OCI-LY7 (cell line): ENCODE measurements around the gene KRT40. TPM values are rescaled to one million over a fixed set of nuclear protein-coding genes. Genes with fewer than 3 reads are reported as not detected.

Experiments used
- BruUV-seq: library from RNA; stranded (reverse); fragments of 400-500 nt; replicated peaks from 2 replicates; lab custom pipeline; 2021; lab: Mats Ljungman, UMichigan
- CTCF ChIA-PET: fragments of 300-600 bp; sonication (Branson Sonifier 250); formaldehyde crosslinking; loops from one replicate; lab custom pipeline; 2022; ENCODE audit warnings: antibody characterized with exemption; ENCODE audit not compliant: unreplicated experiment; lab: Charles Lee
- POLR2A ChIA-PET: fragments of 300-600 bp; sonication (Branson Sonifier 250); formaldehyde crosslinking; loops from one replicate; lab custom pipeline; 2022; ENCODE audit warnings: antibody characterized with exemption; lab: Charles Lee
- DNase-seq: peaks from one replicate; pipeline ENCODE4 v3.0.0-alpha.2; 2015; ENCODE audit warnings: low spot score
- H2AFZ ChIP-seq: fragments of 200-600 bp; sonication (generic), shearing (Covaris generic); 2 replicates; pipeline ENCODE4 v1.6.1; 2014; ENCODE audit warnings: mild to moderate bottlenecking, antibody characterized with exemption, low read length, moderate library complexity
- H3K27ac ChIP-seq: fragments of 200-600 bp; sonication (generic); 2 replicates; pipeline ENCODE4 v1.5.1; 2014; ENCODE audit warnings: mixed run types, low read depth, mild to moderate bottlenecking, moderate library complexity, low read length, inconsistent platforms; ENCODE audit not compliant: poor library complexity, severe bottlenecking
- H3K36me3 ChIP-seq: fragments of 200-600 bp; sonication (generic); 2 replicates; pipeline ENCODE4 v1.6.1; 2014; ENCODE audit warnings: mild to moderate bottlenecking, antibody characterized with exemption, low read length, moderate library complexity, mixed read lengths; ENCODE audit not compliant: insufficient read depth
- H3K4me1 ChIP-seq: fragments of 200-600 bp; sonication (generic); 2 replicates; pipeline ENCODE4 v1.5.1; 2014; ENCODE audit warnings: mild to moderate bottlenecking, low read length; ENCODE audit not compliant: insufficient read depth, poor library complexity, severe bottlenecking
- H3K4me2 ChIP-seq: fragments of 200-600 bp; sonication (generic); 2 replicates; pipeline ENCODE4 v1.6.1; 2014; ENCODE audit warnings: mild to moderate bottlenecking, low read length
- H3K4me3 ChIP-seq: fragments of 200-600 bp; sonication (generic); 2 replicates; pipeline ENCODE4 v1.5.1; 2014; ENCODE audit warnings: mild to moderate bottlenecking, low read depth, low read length; ENCODE audit not compliant: poor library complexity, severe bottlenecking
- H3K79me2 ChIP-seq: fragments of 200-600 bp; sonication (generic); 2 replicates; pipeline ENCODE4 v1.6.1; 2016; ENCODE audit warnings: low read depth, mild to moderate bottlenecking, low read length, moderate library complexity, mixed read lengths; ENCODE audit not compliant: insufficient read depth
- H3K9me2 ChIP-seq: fragments of 200-600 bp; sonication (generic); 2 replicates; pipeline ENCODE4 v1.6.1; 2016; ENCODE audit warnings: mild to moderate bottlenecking, low read length, mixed read lengths; ENCODE audit not compliant: insufficient read depth
- H3K9me3 ChIP-seq: fragments of 200-600 bp; sonication (generic); 2 replicates; pipeline ENCODE4 v1.6.1; 2014; ENCODE audit warnings: mild to moderate bottlenecking, mixed run types, low read length, mixed read lengths
- H4K20me1 ChIP-seq: fragments of 200-600 bp; sonication (generic); 2 replicates; pipeline ENCODE4 v1.6.1; 2014; ENCODE audit warnings: mild to moderate bottlenecking, antibody characterized with exemption, low read length, moderate library complexity, mixed read lengths; ENCODE audit not compliant: insufficient read depth
- CTCF ChIP-seq: fragments of 200-600 bp; sonication (generic); conservative IDR thresholded peaks from 2 replicates; pipeline ENCODE4 v1.5.1; 2014; ENCODE audit warnings: mild to moderate bottlenecking, antibody characterized with exemption, low read length, moderate library complexity, mixed read lengths
- EZH2phosphoT487 ChIP-seq: fragments of 200-600 bp; sonication (generic); IDR thresholded peaks from 2 replicates; pipeline ENCODE4 v1.6.1; 2018; ENCODE audit warnings: low read depth, borderline replicate concordance, mild to moderate bottlenecking, mixed run types, antibody characterized with exemption, low read length, moderate library complexity, mixed read lengths
- intact Hi-C: fragments of 100-400 bp; cut with micrococcal nuclease; formaldehyde crosslinking; loops from one replicate; pipeline ENCODE4 v1.10.0; 2022; ENCODE audit not compliant: unreplicated experiment
- small RNA-seq: library from RNA; depleted of rRNA; stranded (forward); fragments of <200 nt; gene quantifications from one replicate; pipeline ENCODE3, GENCODE V24; 2014
- total RNA-seq, 2 experiments: library from RNA; depleted of rRNA in 1 of 2; stranded (reverse); fragments of >200 nt in 1 of 2; shearing (Covaris generic) in 1 of 2; gene quantifications; 2 replicates each; pipeline ENCODE4 v1.2.3, GENCODE V29; 2014 to 2022

KRT40 gene
- total RNA-seq, 2 experiments from 2014 or later = not detected

GRCh38 chr17:40931311-40931710, 52.8 kb downstream of the KRT40 start:
- Histone ChIP-seq H3K9me3 (no peaks in the 10 kb centered on the region), H3K4me2 (no peak overlapping the region), H3K4me1 (no peaks in the 10 kb centered on the region), H3K4me3 (no peak overlapping the region), H2AFZ (no peak overlapping the region), H3K36me3 (no peaks in the 10 kb centered on the region), H3K9me2 (no peaks in the 10 kb centered on the region), H4K20me1 (no peaks in the 10 kb centered on the region), H3K79me2 (no peaks in the 10 kb centered on the region), H3K27ac (no peak overlapping the region)
- TF ChIP-seq CTCF = no peak
- no peak for TF ChIP-seq EZH2phosphoT487
- no TSS peak for BruUV-seq
- ChIA-PET CTCF (no interaction called here), POLR2A (no interaction called here)
- no peak for DNase-seq
- intact Hi-C loops = no loop called here

Small RNA genes within 50 kb of the gene (small RNA-seq; reads per million reads assigned to genes)
- gene KRTAP3-4P = not detected

Other genes with a start within 250 kb of the KRT40 start
Only the 30 nearest of the 35 such genes appear.
- gene KRT27, start 201.8 kb downstream of the KRT40 start, total RNA-seq (2014; rRNA removed; shearing (Covaris generic)) = not detected in 2 replicates
- not detected in 2 replicates for gene KRT27, start 201.8 kb downstream of the KRT40 start, total RNA-seq (2022)
- gene KRT28, start 184.4 kb downstream of the KRT40 start, total RNA-seq (2014; rRNA removed; shearing (Covaris generic)) = not detected in 2 replicates
- gene KRT28, start 184.4 kb downstream of the KRT40 start, total RNA-seq (2022) = not detected in 2 replicates
- gene KRT10, start 161.7 kb downstream of the KRT40 start, total RNA-seq (2014; rRNA removed; shearing (Covaris generic)) = 6.6 and 10.7 TPM in 2 replicates
- gene KRT10, start 161.7 kb downstream of the KRT40 start, total RNA-seq (2022) = 39.7 and 44.0 TPM in 2 replicates
- not detected in 2 replicates for gene KRT12, start 117.1 kb downstream of the KRT40 start, total RNA-seq (2014; rRNA removed; shearing (Covaris generic))
- not detected in 2 replicates for gene KRT12, start 117.1 kb downstream of the KRT40 start, total RNA-seq (2022)
- not detected in 2 replicates for gene KRT20, start 99.1 kb downstream of the KRT40 start, total RNA-seq (2014; rRNA removed; shearing (Covaris generic))
- not detected in 2 replicates for gene KRT20, start 99.1 kb downstream of the KRT40 start, total RNA-seq (2022)
- gene KRT23, start 46.7 kb downstream of the KRT40 start, total RNA-seq (2014; rRNA removed; shearing (Covaris generic)) = not detected in 2 replicates
- gene KRT23, start 46.7 kb downstream of the KRT40 start, total RNA-seq (2022) = not detected in 2 replicates
- not detected in 2 replicates for gene KRT39, start 17.4 kb downstream of the KRT40 start, total RNA-seq (2014; rRNA removed; shearing (Covaris generic))
- not detected in 2 replicates for gene KRT39, start 17.4 kb downstream of the KRT40 start, total RNA-seq (2022)
- not detected in 2 replicates for gene KRTAP3-3, start 9.8 kb upstream of the KRT40 start, total RNA-seq (2014; rRNA removed; shearing (Covaris generic))
- gene KRTAP3-3, start 9.8 kb upstream of the KRT40 start, total RNA-seq (2022) = not detected in 2 replicates
- not detected in 2 replicates for gene KRTAP3-2, start 15.6 kb upstream of the KRT40 start, total RNA-seq (2014; rRNA removed; shearing (Covaris generic))
- gene KRTAP3-2, start 15.6 kb upstream of the KRT40 start, total RNA-seq (2022) = not detected in 2 replicates
- not detected in 2 replicates for gene KRTAP3-1, start 24.8 kb upstream of the KRT40 start, total RNA-seq (2014; rRNA removed; shearing (Covaris generic))
- gene KRTAP3-1, start 24.8 kb upstream of the KRT40 start, total RNA-seq (2022) = not detected in 2 replicates
- not detected in 2 replicates for gene KRTAP1-5, start 42.9 kb upstream of the KRT40 start, total RNA-seq (2014; rRNA removed; shearing (Covaris generic))
- not detected in 2 replicates for gene KRTAP1-5, start 42.9 kb upstream of the KRT40 start, total RNA-seq (2022)
- gene KRTAP1-4, start 45.9 kb upstream of the KRT40 start, total RNA-seq (2014; rRNA removed; shearing (Covaris generic)) = not detected in 2 replicates
- not detected in 2 replicates for gene KRTAP1-4, start 45.9 kb upstream of the KRT40 start, total RNA-seq (2022)
- not detected in 2 replicates for gene KRTAP1-3, start 50.5 kb upstream of the KRT40 start, total RNA-seq (2014; rRNA removed; shearing (Covaris generic))
- not detected in 2 replicates for gene KRTAP1-3, start 50.5 kb upstream of the KRT40 start, total RNA-seq (2022)
- not detected in 2 replicates for gene KRTAP1-1, start 57.1 kb upstream of the KRT40 start, total RNA-seq (2014; rRNA removed; shearing (Covaris generic))
- gene KRTAP1-1, start 57.1 kb upstream of the KRT40 start, total RNA-seq (2022) = not detected in 2 replicates
- not detected in 2 replicates for gene KRTAP2-1, start 63.0 kb upstream of the KRT40 start, total RNA-seq (2014; rRNA removed; shearing (Covaris generic))
- gene KRTAP2-1, start 63.0 kb upstream of the KRT40 start, total RNA-seq (2022) = not detected in 2 replicates
- not detected in 2 replicates for gene KRTAP2-2, start 70.9 kb upstream of the KRT40 start, total RNA-seq (2014; rRNA removed; shearing (Covaris generic))
- not detected in 2 replicates for gene KRTAP2-2, start 70.9 kb upstream of the KRT40 start, total RNA-seq (2022)
- gene KRTAP2-3, start 75.8 kb upstream of the KRT40 start, total RNA-seq (2014; rRNA removed; shearing (Covaris generic)) = not detected in 2 replicates
- gene KRTAP2-3, start 75.8 kb upstream of the KRT40 start, total RNA-seq (2022) = not detected in 2 replicates
- not detected in 2 replicates for gene KRTAP2-4, start 81.6 kb upstream of the KRT40 start, total RNA-seq (2014; rRNA removed; shearing (Covaris generic))
- not detected in 2 replicates for gene KRTAP2-4, start 81.6 kb upstream of the KRT40 start, total RNA-seq (2022)
- not detected in 2 replicates for gene KRTAP4-7, start 99.8 kb upstream of the KRT40 start, total RNA-seq (2014; rRNA removed; shearing (Covaris generic))
- gene KRTAP4-7, start 99.8 kb upstream of the KRT40 start, total RNA-seq (2022) = not detected in 2 replicates
- gene KRTAP4-8, start 113.8 kb upstream of the KRT40 start, total RNA-seq (2014; rRNA removed; shearing (Covaris generic)) = not detected in 2 replicates
- gene KRTAP4-8, start 113.8 kb upstream of the KRT40 start, total RNA-seq (2022) = not detected in 2 replicates
- not detected in 2 replicates for gene KRTAP4-16, start 117.9 kb upstream of the KRT40 start, total RNA-seq (2014; rRNA removed; shearing (Covaris generic))
- not detected in 2 replicates for gene KRTAP4-16, start 117.9 kb upstream of the KRT40 start, total RNA-seq (2022)
- gene KRTAP4-9, start 121.1 kb upstream of the KRT40 start, total RNA-seq (2014; rRNA removed; shearing (Covaris generic)) = not detected in 2 replicates
- gene KRTAP4-9, start 121.1 kb upstream of the KRT40 start, total RNA-seq (2022) = not detected in 2 replicates
- gene KRTAP4-11, start 134.0 kb upstream of the KRT40 start, total RNA-seq (2014; rRNA removed; shearing (Covaris generic)) = not detected in 2 replicates
- gene KRTAP4-11, start 134.0 kb upstream of the KRT40 start, total RNA-seq (2022) = not detected in 2 replicates
- not detected in 2 replicates for gene KRTAP4-12, start 139.9 kb upstream of the KRT40 start, total RNA-seq (2014; rRNA removed; shearing (Covaris generic))
- gene KRTAP4-12, start 139.9 kb upstream of the KRT40 start, total RNA-seq (2022) = not detected in 2 replicates
- gene KRTAP4-6, start 156.2 kb upstream of the KRT40 start, total RNA-seq (2014; rRNA removed; shearing (Covaris generic)) = not detected in 2 replicates
- not detected in 2 replicates for gene KRTAP4-6, start 156.2 kb upstream of the KRT40 start, total RNA-seq (2022)
- gene KRTAP4-5, start 165.5 kb upstream of the KRT40 start, total RNA-seq (2014; rRNA removed; shearing (Covaris generic)) = not detected in 2 replicates
- not detected in 2 replicates for gene KRTAP4-5, start 165.5 kb upstream of the KRT40 start, total RNA-seq (2022)
- gene KRTAP4-4, start 176.4 kb upstream of the KRT40 start, total RNA-seq (2014; rRNA removed; shearing (Covaris generic)) = not detected in 2 replicates
- not detected in 2 replicates for gene KRTAP4-4, start 176.4 kb upstream of the KRT40 start, total RNA-seq (2022)
- gene KRTAP4-3, start 183.9 kb upstream of the KRT40 start, total RNA-seq (2014; rRNA removed; shearing (Covaris generic)) = not detected in 2 replicates
- gene KRTAP4-3, start 183.9 kb upstream of the KRT40 start, total RNA-seq (2022) = not detected in 2 replicates
- not detected in 2 replicates for gene KRTAP4-2, start 193.9 kb upstream of the KRT40 start, total RNA-seq (2014; rRNA removed; shearing (Covaris generic))
- not detected in 2 replicates for gene KRTAP4-2, start 193.9 kb upstream of the KRT40 start, total RNA-seq (2022)
- gene KRTAP4-1, start 200.6 kb upstream of the KRT40 start, total RNA-seq (2014; rRNA removed; shearing (Covaris generic)) = not detected in 2 replicates
- gene KRTAP4-1, start 200.6 kb upstream of the KRT40 start, total RNA-seq (2022) = not detected in 2 replicates